ENCODE measurements around the gene RNASEH2A. TPM values are rescaled to one million over a fixed set of nuclear protein-coding genes. Genes with fewer than 3 reads are reported as not detected.

The RNASEH2A gene
- total and polyA plus RNA-seq, 2 donors (not counting 1 experiment from before 2014, with no cell fraction given) = 14.5 to 18.9 TPM

GRCh38 chr19:12785431-12786031 is 20.9 kb upstream of the RNASEH2A start:
- 53% methylated on average over 4 of the region's 4 CpGs for WGBS (ENCODE audit: insufficient coverage)
- H3K27ac ChIP-seq (ENCODE audit: low read length in 2 of 2) = peak overlapping the region; percentile 92 to 97
- TF ChIP-seq EZH2 (IDR thresholded peaks at IDR 0.05; ENCODE audit: borderline replicate concordance, insufficient read depth, low read depth, low read length, poor library complexity, severe bottlenecking) (no peak), CTCF (IDR thresholded peaks at IDR 0.05) (no peak)
- CTCF ChIA-PET = interaction anchor here (3.9 to 5.0 kb wide), 2 partner anchors 8 to 11 kb away, joined by 28 to 65 read pairs; no protein-coding TSS in a partner anchor
- H3K27ac Mint-ChIP-seq = no peak overlapping the region
- intact Hi-C loops (cut with micrococcal nuclease) = loop anchor here (5.0 kb wide), 1 partner anchor 1203 kb away; no protein-coding TSS in a partner anchor
- DNase-seq = peak; percentile 71
- H3K79me2 ChIP-seq (ENCODE audit: control insufficient read depth, insufficient read depth, low read length) = no peaks in the 10 kb centered on the region
- H3K4me3 ChIP-seq (ENCODE audit: control extremely low read depth in 1 of 5, extremely low read depth in 1 of 5, insufficient read depth in 1 of 5, low read depth in 2 of 5, low read length in 4 of 5) = no peak overlapping the region
- H4K20me1 ChIP-seq (ENCODE audit: control insufficient read depth, insufficient read depth, low read length, poor library complexity, severe bottlenecking) = no peaks in the 10 kb centered on the region
- H3K27me3 Mint-ChIP-seq = no peaks in the 10 kb centered on the region
- H3K4me1 Mint-ChIP-seq = peaks cover 44% of the 10 kb centered on the region
- no peak overlapping the region for H3K4me3 Mint-ChIP-seq
- H3K27me3 ChIP-seq (replicated peaks in 1 of 4; ENCODE audit: control extremely low read depth in 1 of 4, control insufficient read depth in 3 of 4, insufficient read depth in 4 of 4, low read length in 3 of 4) = no peaks in the 10 kb centered on the region
- H3K9ac ChIP-seq (ENCODE audit: low read length) = peak overlapping the region; percentile 13
- no peaks in the 10 kb centered on the region for H3K36me3 ChIP-seq (replicated peaks in 1 of 2; ENCODE audit: control extremely low read depth in 1 of 2, control insufficient read depth in 1 of 2, extremely low read depth in 1 of 2, insufficient read depth in 2 of 2, low read length in 1 of 2)
- H2AFZ ChIP-seq (ENCODE audit: insufficient read depth, low read depth, low read length, poor library complexity, severe bottlenecking) = no peak overlapping the region
- peak overlapping the region; percentile 96 for H3K4me2 ChIP-seq (replicated peaks; ENCODE audit: low read depth, low read length, poor library complexity, severe bottlenecking)
- no peak for ATAC-seq (ENCODE audit: low read depth)
- H3K4me1 ChIP-seq (ENCODE audit: control insufficient read depth in 2 of 2, insufficient read depth in 2 of 2, low read length in 2 of 2) = peaks cover 75 to 84% of the 10 kb centered on the region in 2 donors
- no peaks in the 10 kb centered on the region for H3K9me3 ChIP-seq (ENCODE audit: control extremely low read depth in 1 of 3, control insufficient read depth in 2 of 3, insufficient read depth in 1 of 3, low read length in 2 of 3)
- H3K9me3 Mint-ChIP-seq (ENCODE audit: insufficient read depth) = no peaks in the 10 kb centered on the region
- POLR2A ChIA-PET = interaction anchor here (1.8 to 4.9 kb wide), 3 partner anchors 8 to 11 kb away, joined by 5 to 118 read pairs (median 36); partner anchors contain the start of gene JUNB
